SU-DHL-6 (cell line): Measurements from ENCODE around the gene HSF5.

Experiments used
- H2AFZ ChIP-seq: fragments of 200-600 bp; sonication (generic); 2 replicates; pipeline ENCODE4 v1.6.1; 2014; ENCODE audit warnings: low read depth, mild to moderate bottlenecking, moderate library complexity, mixed read lengths, antibody characterized with exemption, low read length; ENCODE audit not compliant: severe bottlenecking
- H3F3A ChIP-seq: fragments of 200-600 bp; shearing (Covaris generic); 2 replicates; pipeline ENCODE4 v1.6.0; 2016; ENCODE audit warnings: antibody characterized with exemption, mild to moderate bottlenecking; ENCODE audit not compliant: insufficient read depth
- H3K27ac ChIP-seq: fragments of 200-600 bp; sonication (generic); 2 replicates; pipeline ENCODE4 v1.5.1; 2016; ENCODE audit warnings: low read depth, mild to moderate bottlenecking, low read length, moderate library complexity, mixed read lengths
- H3K27me3 ChIP-seq: fragments of 200-600 bp; sonication (generic), shearing (Covaris generic); 2 replicates; pipeline ENCODE4 v1.6.0; 2014; ENCODE audit warnings: mild to moderate bottlenecking, low read length
- H3K36me3 ChIP-seq: fragments of 200-600 bp; sonication (generic); 2 replicates; pipeline ENCODE4 v1.6.1; 2014; ENCODE audit warnings: mild to moderate bottlenecking, low read length, mixed read lengths
- H3K4me2 ChIP-seq: fragments of 300-600, 200-600 bp; shearing (Covaris generic), sonication (generic); 2 replicates; pipeline ENCODE4 v1.6.0; 2014; ENCODE audit warnings: low read length, low read depth, mild to moderate bottlenecking; ENCODE audit not compliant: poor library complexity, severe bottlenecking
- H3K4me3 ChIP-seq: fragments of 200-600 bp; sonication (generic); 2 replicates; pipeline ENCODE4 v1.5.1; 2014; ENCODE audit warnings: antibody characterized with exemption, low read length, mild to moderate bottlenecking, mixed read lengths; ENCODE audit not compliant: insufficient read depth, poor library complexity, severe bottlenecking
- H3K79me2 ChIP-seq: fragments of 200-600 bp; sonication (generic); 2 replicates; pipeline ENCODE4 v1.6.1; 2014; ENCODE audit warnings: mild to moderate bottlenecking, low read length, moderate library complexity; ENCODE audit not compliant: insufficient read depth
- H3K9ac ChIP-seq: fragments of 200-600 bp; sonication (generic); 2 replicates; pipeline ENCODE4 v1.7.0; 2014; ENCODE audit warnings: mild to moderate bottlenecking, low read length
- H3K9me2 ChIP-seq: fragments of 200-600 bp; sonication (generic); replicated peaks from 2 replicates; pipeline ENCODE4 v1.6.1; 2014; ENCODE audit warnings: low read length; ENCODE audit not compliant: insufficient read depth
- H3K9me3 ChIP-seq: fragments of 200-600 bp; sonication (generic); 2 replicates; pipeline ENCODE4 v1.6.1; 2014; ENCODE audit warnings: low read length, mixed read lengths; ENCODE audit not compliant: insufficient read depth
- H4K20me1 ChIP-seq: fragments of 200-600 bp; sonication (generic); 2 replicates; pipeline ENCODE4 v1.6.1; 2014; ENCODE audit warnings: low read depth, mild to moderate bottlenecking, antibody characterized with exemption, low read length, moderate library complexity, mixed read lengths
- EZH2phosphoT487 ChIP-seq: fragments of 200-600 bp; sonication (generic), shearing (Covaris generic); conservative IDR thresholded peaks from 2 replicates; pipeline ENCODE4 v1.6.1; 2018; ENCODE audit warnings: mild to moderate bottlenecking, antibody characterized with exemption, low read length, moderate library complexity, mixed read lengths
- TF ChIP-seq, protein P1 (sequence below): fragments of 200-600 bp; sonication (generic); IDR thresholded peaks from one replicate; pipeline ENCODE4 v1.5.1; 2017; ENCODE audit warnings: antibody characterized with exemption, mild to moderate bottlenecking, low read length, moderate library complexity; ENCODE audit not compliant: insufficient read depth, poor library complexity, severe bottlenecking

Gene HSF5

DNA sequence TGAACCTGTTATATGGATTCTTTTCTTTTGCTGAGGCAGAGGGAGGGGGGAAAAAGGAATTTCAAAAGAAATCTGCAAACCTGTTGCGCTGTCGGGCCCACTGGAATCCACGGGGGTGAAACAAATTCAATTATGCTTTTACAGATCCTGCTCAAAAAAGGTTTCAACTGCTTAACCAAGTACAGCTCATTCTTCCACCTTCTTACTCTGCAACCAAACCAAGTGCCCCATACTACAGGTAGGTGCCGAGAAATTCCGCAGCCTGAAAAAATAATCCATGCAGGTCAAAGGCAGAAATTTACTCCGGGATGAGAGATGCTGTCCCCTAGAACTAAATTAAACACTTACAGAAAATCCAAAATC, 71.3 kb downstream of the HSF5 start:
- TF ChIP-seq EZH2phosphoT487: no peak
- TF ChIP-seq, protein P1, sequence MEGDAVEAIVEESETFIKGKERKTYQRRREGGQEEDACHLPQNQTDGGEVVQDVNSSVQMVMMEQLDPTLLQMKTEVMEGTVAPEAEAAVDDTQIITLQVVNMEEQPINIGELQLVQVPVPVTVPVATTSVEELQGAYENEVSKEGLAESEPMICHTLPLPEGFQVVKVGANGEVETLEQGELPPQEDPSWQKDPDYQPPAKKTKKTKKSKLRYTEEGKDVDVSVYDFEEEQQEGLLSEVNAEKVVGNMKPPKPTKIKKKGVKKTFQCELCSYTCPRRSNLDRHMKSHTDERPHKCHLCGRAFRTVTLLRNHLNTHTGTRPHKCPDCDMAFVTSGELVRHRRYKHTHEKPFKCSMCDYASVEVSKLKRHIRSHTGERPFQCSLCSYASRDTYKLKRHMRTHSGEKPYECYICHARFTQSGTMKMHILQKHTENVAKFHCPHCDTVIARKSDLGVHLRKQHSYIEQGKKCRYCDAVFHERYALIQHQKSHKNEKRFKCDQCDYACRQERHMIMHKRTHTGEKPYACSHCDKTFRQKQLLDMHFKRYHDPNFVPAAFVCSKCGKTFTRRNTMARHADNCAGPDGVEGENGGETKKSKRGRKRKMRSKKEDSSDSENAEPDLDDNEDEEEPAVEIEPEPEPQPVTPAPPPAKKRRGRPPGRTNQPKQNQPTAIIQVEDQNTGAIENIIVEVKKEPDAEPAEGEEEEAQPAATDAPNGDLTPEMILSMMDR: no peak
- no peaks in the 10 kb centered on the region for H3K9me2 ChIP-seq
- H3K27me3 ChIP-seq: no peaks in the 10 kb centered on the region
- no peaks in the 10 kb centered on the region for H3K9me3 ChIP-seq
- H2AFZ ChIP-seq: peak overlapping the region; percentile 12
- H3K79me2 ChIP-seq: no peaks in the 10 kb centered on the region
- H3K9ac ChIP-seq: peak overlapping the region; percentile 30; the same call in 1 of the 2 replicates
- peak overlapping the region; percentile 22 for H3K4me3 ChIP-seq
- peak overlapping the region; percentile 52 for H3K4me2 ChIP-seq
- H4K20me1 ChIP-seq: no peaks in the 10 kb centered on the region
- H3K27ac ChIP-seq: 0 out of 2 replicates have a peak overlapping the region, but pooled peaks have one; percentile 23
- no peaks in the 10 kb centered on the region for H3F3A ChIP-seq
- H3K36me3 ChIP-seq: no peaks in the 10 kb centered on the region

DNA sequence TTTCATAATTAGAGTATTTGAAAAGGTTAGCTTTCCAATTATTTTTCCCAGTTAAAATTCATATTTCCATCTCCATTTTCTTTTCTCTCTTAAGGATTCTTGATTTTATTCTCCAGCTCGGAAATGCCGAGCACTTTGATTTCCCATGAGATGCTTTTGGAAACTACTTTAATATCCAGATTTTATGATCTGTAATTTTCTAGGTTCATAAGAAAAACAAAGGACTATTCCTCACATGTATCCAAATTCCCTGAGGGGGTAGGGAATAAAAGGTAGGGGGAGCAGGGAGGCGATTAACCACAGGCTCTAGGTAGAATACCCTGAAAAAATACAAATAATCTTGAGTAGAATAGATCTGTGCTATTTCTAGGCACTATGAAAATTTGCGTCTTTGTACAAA, 71.8 kb downstream of the HSF5 start:
- Histone ChIP-seq H3K9ac (no peak overlapping the region), H3K4me2 (peak overlapping the region; percentile 52), H3K27ac (no peak overlapping the region), H3K9me2 (no peaks in the 10 kb centered on the region), H3F3A (no peaks in the 10 kb centered on the region), H4K20me1 (no peaks in the 10 kb centered on the region), H3K79me2 (no peaks in the 10 kb centered on the region), H3K27me3 (no peaks in the 10 kb centered on the region), H3K9me3 (no peaks in the 10 kb centered on the region), H2AFZ (no peak overlapping the region), H3K36me3 (no peaks in the 10 kb centered on the region), H3K4me3 (no peak overlapping the region)
- TF ChIP-seq, protein P1: no peak
- TF ChIP-seq EZH2phosphoT487: no peak

DNA sequence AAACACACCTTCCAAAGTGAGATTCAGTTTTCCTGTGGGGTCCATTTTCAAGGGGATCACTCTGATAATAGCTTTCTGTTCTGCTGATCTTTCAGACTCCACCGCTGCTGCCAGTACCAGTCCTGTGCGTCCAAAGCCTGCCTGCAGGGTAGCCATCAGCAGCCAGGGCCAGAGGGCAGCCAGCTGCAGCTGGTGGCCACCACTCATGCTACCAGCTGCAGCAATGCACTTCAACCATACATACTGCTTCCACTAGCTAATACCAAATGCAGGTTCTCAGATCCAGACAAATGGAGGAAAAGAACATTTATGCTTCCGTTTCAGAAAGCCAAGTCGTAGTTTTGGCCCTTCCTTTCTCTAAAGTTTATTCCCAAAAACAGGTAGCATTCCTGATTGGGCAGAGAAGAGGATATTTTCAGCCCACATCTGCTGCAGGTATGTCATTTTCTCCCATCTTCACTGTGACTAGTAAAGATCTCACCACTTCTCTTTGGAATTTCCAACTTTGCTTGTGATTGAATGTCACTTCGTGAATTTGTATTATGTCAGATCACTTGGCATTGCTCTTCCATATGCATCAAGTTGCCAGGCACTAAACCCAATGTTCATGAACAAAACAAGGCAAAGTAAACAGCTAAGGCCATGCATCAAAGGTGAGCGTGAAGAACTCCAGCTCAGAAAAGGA, 72.7 kb downstream of the HSF5 start:
- no peak overlapping the region for H3K4me2 ChIP-seq
- no peak overlapping the region for H3K4me3 ChIP-seq
- no peaks in the 10 kb centered on the region for H3K79me2 ChIP-seq
- no peaks in the 10 kb centered on the region for H3K36me3 ChIP-seq
- no peaks in the 10 kb centered on the region for H3K9me3 ChIP-seq
- no peaks in the 10 kb centered on the region for H3K27me3 ChIP-seq
- H3K27ac ChIP-seq: no peak overlapping the region
- no peaks in the 10 kb centered on the region for H3F3A ChIP-seq
- no peak overlapping the region for H3K9ac ChIP-seq
- H2AFZ ChIP-seq: no peak overlapping the region
- TF ChIP-seq, protein P1: no peak
- no peak for TF ChIP-seq EZH2phosphoT487
- no peaks in the 10 kb centered on the region for H3K9me2 ChIP-seq
- H4K20me1 ChIP-seq: no peaks in the 10 kb centered on the region
